HEK293 (cell line): ENCODE results near the gene CCDC124.
"Not testable (repeated sequence)": the region's sequence is repeated elsewhere in the genome, so short reads cannot be mapped to it uniquely, and the experiment has no call there.

ENCODE experiments used
- BCL11A ChIP-seq: fragments of 450-650 bp; formaldehyde crosslinking; IDR thresholded peaks from 2 replicates; pipeline ENCODE4 v1.5.1; 2016; ENCODE audit warnings: low read depth, missing biosample characterization, missing genetic modification characterization
- GLI4 ChIP-seq: fragments of 450-650 bp; formaldehyde crosslinking; IDR thresholded peaks from 2 replicates; pipeline ENCODE4 v1.5.1; 2016; ENCODE audit warnings: missing biosample characterization, missing genetic modification characterization
- YY1 ChIP-seq: fragments of 450-650 bp; formaldehyde crosslinking; IDR thresholded peaks from 2 replicates; pipeline ENCODE4 v1.5.1; 2018; ENCODE audit warnings: missing biosample characterization, missing genetic modification characterization
- ZFP69B ChIP-seq: fragments of 450-650 bp; formaldehyde crosslinking; IDR thresholded peaks from 2 replicates; pipeline ENCODE4 v1.5.1; 2016; ENCODE audit warnings: missing biosample characterization, missing genetic modification characterization
- ZNF16 ChIP-seq: fragments of 450-650 bp; formaldehyde crosslinking; IDR thresholded peaks from 2 replicates; pipeline ENCODE4 v1.5.1; 2016; ENCODE audit warnings: low read depth, missing biosample characterization, missing genetic modification characterization
- ZNF24 ChIP-seq: fragments of 450-650 bp; formaldehyde crosslinking; IDR thresholded peaks from 2 replicates; pipeline ENCODE4 v1.5.1; 2016; ENCODE audit warnings: missing biosample characterization, missing genetic modification characterization
- ZNF248 ChIP-seq: fragments of 450-650 bp; formaldehyde crosslinking; IDR thresholded peaks from 2 replicates; pipeline ENCODE4 v1.5.1; 2017; ENCODE audit warnings: missing biosample characterization, missing genetic modification characterization
- ZNF335 ChIP-seq: fragments of 450-650 bp; formaldehyde crosslinking; conservative IDR thresholded peaks from 2 replicates; pipeline ENCODE4 v1.5.1; 2016; ENCODE audit warnings: missing biosample characterization, missing genetic modification characterization
- ZNF747 ChIP-seq: fragments of 450-650 bp; formaldehyde crosslinking; IDR thresholded peaks from 2 replicates; pipeline ENCODE4 v1.5.1; 2016; ENCODE audit warnings: missing biosample characterization, missing genetic modification characterization
- TF ChIP-seq, protein P1 (sequence below): fragments of 450-650 bp; formaldehyde crosslinking; IDR thresholded peaks from 2 replicates; pipeline ENCODE4 v1.5.1; 2016; ENCODE audit warnings: missing biosample characterization, missing genetic modification characterization
- TF ChIP-seq, protein P2 (sequence below): fragments of 450-650 bp; formaldehyde crosslinking; IDR thresholded peaks from 2 replicates; pipeline ENCODE4 v1.5.1; 2016; ENCODE audit warnings: missing biosample characterization, missing genetic modification characterization, borderline replicate concordance
- TF ChIP-seq, protein P3 (sequence below): fragments of 450-650 bp; formaldehyde crosslinking; IDR thresholded peaks from 2 replicates; pipeline ENCODE4 v1.5.1; 2016; ENCODE audit warnings: missing biosample characterization, missing genetic modification characterization

DNA sequence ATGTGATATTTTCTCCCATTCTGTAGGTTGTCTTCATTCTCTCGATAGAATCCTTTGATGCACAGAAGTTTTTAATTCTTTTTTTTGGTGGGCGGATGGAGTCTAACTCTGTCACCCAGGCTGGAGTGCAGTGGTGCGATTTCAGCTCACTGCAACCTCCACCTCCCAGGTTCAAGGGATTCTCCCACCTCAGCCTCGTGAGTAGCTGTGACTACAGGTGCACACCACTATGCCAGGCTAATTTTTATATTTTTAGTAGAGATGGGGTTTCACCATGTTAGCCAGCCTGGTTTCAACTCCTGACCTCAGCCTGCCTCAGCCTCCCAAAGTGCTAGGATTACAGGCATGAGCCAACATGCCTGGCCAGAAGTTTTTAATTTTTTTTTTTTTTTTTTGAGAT, 45.6 kb upstream of the CCDC124 start:
- TF ChIP-seq, protein P1, sequence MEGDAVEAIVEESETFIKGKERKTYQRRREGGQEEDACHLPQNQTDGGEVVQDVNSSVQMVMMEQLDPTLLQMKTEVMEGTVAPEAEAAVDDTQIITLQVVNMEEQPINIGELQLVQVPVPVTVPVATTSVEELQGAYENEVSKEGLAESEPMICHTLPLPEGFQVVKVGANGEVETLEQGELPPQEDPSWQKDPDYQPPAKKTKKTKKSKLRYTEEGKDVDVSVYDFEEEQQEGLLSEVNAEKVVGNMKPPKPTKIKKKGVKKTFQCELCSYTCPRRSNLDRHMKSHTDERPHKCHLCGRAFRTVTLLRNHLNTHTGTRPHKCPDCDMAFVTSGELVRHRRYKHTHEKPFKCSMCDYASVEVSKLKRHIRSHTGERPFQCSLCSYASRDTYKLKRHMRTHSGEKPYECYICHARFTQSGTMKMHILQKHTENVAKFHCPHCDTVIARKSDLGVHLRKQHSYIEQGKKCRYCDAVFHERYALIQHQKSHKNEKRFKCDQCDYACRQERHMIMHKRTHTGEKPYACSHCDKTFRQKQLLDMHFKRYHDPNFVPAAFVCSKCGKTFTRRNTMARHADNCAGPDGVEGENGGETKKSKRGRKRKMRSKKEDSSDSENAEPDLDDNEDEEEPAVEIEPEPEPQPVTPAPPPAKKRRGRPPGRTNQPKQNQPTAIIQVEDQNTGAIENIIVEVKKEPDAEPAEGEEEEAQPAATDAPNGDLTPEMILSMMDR (tag by site-specific recombination), result not testable (repeated sequence)
- not testable (repeated sequence) for TF ChIP-seq GLI4; YY1 (tag by site-specific recombination); ZNF24 (tag by site-specific recombination); ZNF248 (tag by site-specific recombination); BCL11A (tag by site-specific recombination); ZFP69B (tag by site-specific recombination); ZNF16; ZNF747 (tag by site-specific recombination); ZNF335 (tag by site-specific recombination)
- TF ChIP-seq, protein P2, sequence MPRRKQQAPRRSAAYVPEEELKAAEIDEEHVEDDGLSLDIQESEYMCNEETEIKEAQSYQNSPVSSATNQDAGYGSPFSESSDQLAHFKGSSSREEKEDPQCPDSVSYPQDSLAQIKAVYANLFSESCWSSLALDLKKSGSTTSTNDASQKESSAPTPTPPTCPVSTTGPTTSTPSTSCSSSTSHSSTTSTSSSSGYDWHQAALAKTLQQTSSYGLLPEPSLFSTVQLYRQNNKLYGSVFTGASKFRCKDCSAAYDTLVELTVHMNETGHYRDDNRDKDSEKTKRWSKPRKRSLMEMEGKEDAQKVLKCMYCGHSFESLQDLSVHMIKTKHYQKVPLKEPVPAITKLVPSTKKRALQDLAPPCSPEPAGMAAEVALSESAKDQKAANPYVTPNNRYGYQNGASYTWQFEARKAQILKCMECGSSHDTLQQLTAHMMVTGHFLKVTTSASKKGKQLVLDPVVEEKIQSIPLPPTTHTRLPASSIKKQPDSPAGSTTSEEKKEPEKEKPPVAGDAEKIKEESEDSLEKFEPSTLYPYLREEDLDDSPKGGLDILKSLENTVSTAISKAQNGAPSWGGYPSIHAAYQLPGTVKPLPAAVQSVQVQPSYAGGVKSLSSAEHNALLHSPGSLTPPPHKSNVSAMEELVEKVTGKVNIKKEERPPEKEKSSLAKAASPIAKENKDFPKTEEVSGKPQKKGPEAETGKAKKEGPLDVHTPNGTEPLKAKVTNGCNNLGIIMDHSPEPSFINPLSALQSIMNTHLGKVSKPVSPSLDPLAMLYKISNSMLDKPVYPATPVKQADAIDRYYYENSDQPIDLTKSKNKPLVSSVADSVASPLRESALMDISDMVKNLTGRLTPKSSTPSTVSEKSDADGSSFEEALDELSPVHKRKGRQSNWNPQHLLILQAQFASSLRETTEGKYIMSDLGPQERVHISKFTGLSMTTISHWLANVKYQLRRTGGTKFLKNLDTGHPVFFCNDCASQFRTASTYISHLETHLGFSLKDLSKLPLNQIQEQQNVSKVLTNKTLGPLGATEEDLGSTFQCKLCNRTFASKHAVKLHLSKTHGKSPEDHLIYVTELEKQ (tag by site-specific recombination), result not testable (repeated sequence)
- TF ChIP-seq, protein P3, sequence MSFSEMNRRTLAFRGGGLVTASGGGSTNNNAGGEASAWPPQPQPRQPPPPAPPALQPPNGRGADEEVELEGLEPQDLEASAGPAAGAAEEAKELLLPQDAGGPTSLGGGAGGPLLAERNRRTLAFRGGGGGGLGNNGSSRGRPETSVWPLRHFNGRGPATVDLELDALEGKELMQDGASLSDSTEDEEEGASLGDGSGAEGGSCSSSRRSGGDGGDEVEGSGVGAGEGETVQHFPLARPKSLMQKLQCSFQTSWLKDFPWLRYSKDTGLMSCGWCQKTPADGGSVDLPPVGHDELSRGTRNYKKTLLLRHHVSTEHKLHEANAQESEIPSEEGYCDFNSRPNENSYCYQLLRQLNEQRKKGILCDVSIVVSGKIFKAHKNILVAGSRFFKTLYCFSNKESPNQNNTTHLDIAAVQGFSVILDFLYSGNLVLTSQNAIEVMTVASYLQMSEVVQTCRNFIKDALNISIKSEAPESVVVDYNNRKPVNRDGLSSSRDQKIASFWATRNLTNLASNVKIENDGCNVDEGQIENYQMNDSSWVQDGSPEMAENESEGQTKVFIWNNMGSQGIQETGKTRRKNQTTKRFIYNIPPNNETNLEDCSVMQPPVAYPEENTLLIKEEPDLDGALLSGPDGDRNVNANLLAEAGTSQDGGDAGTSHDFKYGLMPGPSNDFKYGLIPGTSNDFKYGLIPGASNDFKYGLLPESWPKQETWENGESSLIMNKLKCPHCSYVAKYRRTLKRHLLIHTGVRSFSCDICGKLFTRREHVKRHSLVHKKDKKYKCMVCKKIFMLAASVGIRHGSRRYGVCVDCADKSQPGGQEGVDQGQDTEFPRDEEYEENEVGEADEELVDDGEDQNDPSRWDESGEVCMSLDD, result not testable (repeated sequence)
